Measurements from ENCODE around the gene ARHGAP28.

Gene ARHGAP28

DNA sequence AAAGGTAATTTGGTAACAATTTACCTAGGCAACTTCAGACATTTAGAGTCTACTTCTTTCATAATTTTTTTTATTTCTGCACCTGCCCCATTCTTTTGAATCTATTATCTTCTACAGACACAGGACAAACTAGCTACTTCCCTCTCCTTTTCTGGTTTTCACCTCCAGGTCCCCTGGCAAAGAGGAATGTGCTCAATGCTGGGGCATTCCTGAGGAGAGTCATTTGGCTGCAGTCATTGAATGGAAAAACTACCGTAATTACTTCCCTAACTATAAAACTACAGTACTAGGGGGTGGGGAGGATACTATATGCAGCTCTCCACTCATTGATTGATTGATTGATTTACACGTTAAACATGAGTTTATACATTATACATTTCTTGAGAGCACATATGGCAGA, 11.2 kb upstream of the ARHGAP28 start:
- H3K79me2 ChIP-seq (ENCODE audit: control insufficient read depth, insufficient read depth, low read length, unreplicated experiment) = no peaks in the 10 kb centered on the region
- no peak overlapping the region for H3K4me3 ChIP-seq (ENCODE audit: low read depth, low read length)
- peaks cover 20% of the 10 kb centered on the region for H3K4me1 ChIP-seq (ENCODE audit: control insufficient read depth, insufficient read depth, low read length, unreplicated experiment)
- no peak overlapping the region for H3K27ac ChIP-seq (ENCODE audit: low read depth, low read length)
- no peaks in the 10 kb centered on the region for H3K27me3 ChIP-seq (ENCODE audit: insufficient read depth, low read length)
- no peaks in the 10 kb centered on the region for H3K36me3 ChIP-seq (ENCODE audit: insufficient read depth, low read length)
- H2AFZ ChIP-seq (ENCODE audit: low read length, unreplicated experiment) = no peak overlapping the region

- Histone ChIP-seq H3K27me3 (ENCODE audit: insufficient read depth, low read length) (no peaks in the 10 kb centered on the region), H3K4me1 (ENCODE audit: control insufficient read depth, insufficient read depth, low read length, unreplicated experiment) (peaks cover 20% of the 10 kb centered on the region), H3K79me2 (ENCODE audit: control insufficient read depth, insufficient read depth, low read length, unreplicated experiment) (no peaks in the 10 kb centered on the region), H3K36me3 (ENCODE audit: insufficient read depth, low read length) (no peaks in the 10 kb centered on the region), H3K27ac (ENCODE audit: low read depth, low read length) (0 out of 2 replicates have a peak overlapping the region, but pooled peaks have one; percentile 18), H3K4me3 (ENCODE audit: low read depth, low read length) (peak overlapping the region; percentile 50; the same call in 1 of the 2 replicates), H2AFZ (ENCODE audit: low read length, unreplicated experiment) (peak overlapping the region; percentile 83)
These were observed 10.2 kb upstream of the ARHGAP28 start for GRCh38 chr18:6719098-6719846.

- Histone ChIP-seq H3K4me3 (ENCODE audit: low read depth, low read length) (no peak overlapping the region), H3K27me3 (ENCODE audit: insufficient read depth, low read length) (no peaks in the 10 kb centered on the region), H2AFZ (ENCODE audit: low read length, unreplicated experiment) (peak overlapping the region; percentile 35), H3K36me3 (ENCODE audit: insufficient read depth, low read length) (no peaks in the 10 kb centered on the region), H3K79me2 (ENCODE audit: control insufficient read depth, insufficient read depth, low read length, unreplicated experiment) (no peaks in the 10 kb centered on the region), H3K4me1 (ENCODE audit: control insufficient read depth, insufficient read depth, low read length, unreplicated experiment) (peaks cover 20% of the 10 kb centered on the region), H3K27ac (ENCODE audit: low read depth, low read length) (0 out of 2 replicates have a peak overlapping the region, but pooled peaks have one; percentile 18)
These were observed 9.4 kb upstream of the ARHGAP28 start for GRCh38 chr18:6719910-6720683.

DNA sequence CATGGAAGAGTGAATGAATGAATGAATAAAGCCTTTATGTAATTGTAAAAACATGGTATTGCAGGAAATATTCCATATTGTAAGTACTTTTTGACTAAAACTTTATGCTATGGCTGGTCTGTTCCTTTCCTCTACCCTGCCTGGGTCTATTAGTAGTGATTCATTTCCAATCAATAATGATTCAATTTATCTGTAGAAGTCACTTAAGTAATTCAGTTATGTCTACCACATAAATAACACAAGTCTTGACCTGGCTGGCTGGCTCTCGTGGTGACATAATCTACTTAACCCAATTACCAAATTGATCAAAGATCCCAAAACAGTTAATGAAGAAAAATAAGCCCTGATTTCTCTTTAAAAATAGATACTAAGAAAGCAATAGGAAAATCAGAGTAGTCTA, 7.8 kb upstream of the ARHGAP28 start:
- Histone ChIP-seq H3K79me2 (ENCODE audit: control insufficient read depth, insufficient read depth, low read length, unreplicated experiment) (no peaks in the 10 kb centered on the region), H3K4me1 (ENCODE audit: control insufficient read depth, insufficient read depth, low read length, unreplicated experiment) (peaks cover 20% of the 10 kb centered on the region), H3K27ac (ENCODE audit: low read depth, low read length) (no peak overlapping the region), H3K4me3 (ENCODE audit: low read depth, low read length) (no peak overlapping the region), H2AFZ (ENCODE audit: low read length, unreplicated experiment) (no peak overlapping the region), H3K36me3 (ENCODE audit: insufficient read depth, low read length) (no peaks in the 10 kb centered on the region), H3K27me3 (ENCODE audit: insufficient read depth, low read length) (no peaks in the 10 kb centered on the region)

DNA sequence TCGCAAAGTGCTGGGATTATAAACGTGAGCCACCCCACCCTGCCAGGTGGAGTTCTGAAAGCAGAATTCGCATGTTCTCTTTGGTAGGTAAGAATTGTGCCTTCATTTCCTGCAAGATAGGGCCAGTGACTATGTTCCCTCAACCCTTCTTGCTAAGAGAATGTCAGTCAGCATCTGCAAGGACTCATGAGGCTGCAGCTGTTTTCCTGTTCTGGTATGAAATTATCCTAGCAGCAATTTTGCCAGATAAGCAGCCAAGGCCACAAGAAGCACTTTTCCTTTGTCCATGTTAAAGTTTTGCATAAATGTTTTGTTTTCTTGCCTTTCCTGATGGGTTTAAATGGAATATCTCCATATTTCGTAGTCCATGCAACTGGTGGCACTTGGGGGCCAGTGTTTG, 6.8 kb upstream of the ARHGAP28 start:
- no peaks in the 10 kb centered on the region for H3K36me3 ChIP-seq (ENCODE audit: insufficient read depth, low read length)
- no peaks in the 10 kb centered on the region for H3K27me3 ChIP-seq (ENCODE audit: insufficient read depth, low read length)
- H2AFZ ChIP-seq (ENCODE audit: low read length, unreplicated experiment) = no peak overlapping the region

GRCh38 chr18:6724331-6724730, 5.2 kb upstream of the ARHGAP28 start:
- H3K4me1 ChIP-seq (ENCODE audit: control insufficient read depth, insufficient read depth, low read length, unreplicated experiment) = peaks cover 10% of the 10 kb centered on the region
- no peaks in the 10 kb centered on the region for H3K36me3 ChIP-seq (ENCODE audit: insufficient read depth, low read length)
- no peaks in the 10 kb centered on the region for H3K79me2 ChIP-seq (ENCODE audit: control insufficient read depth, insufficient read depth, low read length, unreplicated experiment)
- no peak overlapping the region for H3K27ac ChIP-seq (ENCODE audit: low read depth, low read length)
- no peaks in the 10 kb centered on the region for H3K27me3 ChIP-seq (ENCODE audit: insufficient read depth, low read length)
- no peak overlapping the region for H2AFZ ChIP-seq (ENCODE audit: low read length, unreplicated experiment)
- no peak overlapping the region for H3K4me3 ChIP-seq (ENCODE audit: low read depth, low read length)

More for the DNA sequence above, 6.8 kb upstream of the ARHGAP28 start:
- Histone ChIP-seq H3K79me2 (ENCODE audit: control insufficient read depth, insufficient read depth, low read length, unreplicated experiment) (no peaks in the 10 kb centered on the region), H3K27ac (ENCODE audit: low read depth, low read length) (no peak overlapping the region), H3K4me1 (ENCODE audit: control insufficient read depth, insufficient read depth, low read length, unreplicated experiment) (peaks cover 20% of the 10 kb centered on the region), H3K4me3 (ENCODE audit: low read depth, low read length) (no peak overlapping the region)

- H3K79me2 ChIP-seq (ENCODE audit: control insufficient read depth, insufficient read depth, low read length, unreplicated experiment) = no peaks in the 10 kb centered on the region
- no peaks in the 10 kb centered on the region for H3K36me3 ChIP-seq (ENCODE audit: insufficient read depth, low read length)
- no peak overlapping the region for H3K4me3 ChIP-seq (ENCODE audit: low read depth, low read length)
- peaks cover 16% of the 10 kb centered on the region for H3K4me1 ChIP-seq (ENCODE audit: control insufficient read depth, insufficient read depth, low read length, unreplicated experiment)
- H3K27ac ChIP-seq (ENCODE audit: low read depth, low read length) = no peak overlapping the region
- no peaks in the 10 kb centered on the region for H3K27me3 ChIP-seq (ENCODE audit: insufficient read depth, low read length)
- no peak overlapping the region for H2AFZ ChIP-seq (ENCODE audit: low read length, unreplicated experiment)
These were observed 1.2 kb upstream of the ARHGAP28 start for GRCh38 chr18:6728331-6728730.

- Histone ChIP-seq H3K79me2 (ENCODE audit: control insufficient read depth, insufficient read depth, low read length, unreplicated experiment) (no peaks in the 10 kb centered on the region), H3K4me1 (ENCODE audit: control insufficient read depth, insufficient read depth, low read length, unreplicated experiment) (peaks cover 16% of the 10 kb centered on the region), H3K36me3 (ENCODE audit: insufficient read depth, low read length) (no peaks in the 10 kb centered on the region), H2AFZ (ENCODE audit: low read length, unreplicated experiment) (peak overlapping the region; percentile 19), H3K4me3 (ENCODE audit: low read depth, low read length) (peak overlapping the region; percentile 92), H3K27ac (ENCODE audit: low read depth, low read length) (no peak overlapping the region), H3K27me3 (ENCODE audit: insufficient read depth, low read length) (no peaks in the 10 kb centered on the region)
These were observed 688 bp upstream of the ARHGAP28 start for GRCh38 chr18:6728809-6729246.

GRCh38 chr18:6730416-6731221, 1.1 kb downstream of the ARHGAP28 start:
- peaks cover 16% of the 10 kb centered on the region for H3K4me1 ChIP-seq (ENCODE audit: control insufficient read depth, insufficient read depth, low read length, unreplicated experiment)
- no peaks in the 10 kb centered on the region for H3K27me3 ChIP-seq (ENCODE audit: insufficient read depth, low read length)
- H2AFZ ChIP-seq (ENCODE audit: low read length, unreplicated experiment) = no peak overlapping the region
- peak overlapping the region; percentile 92 for H3K4me3 ChIP-seq (ENCODE audit: low read depth, low read length)
- H3K36me3 ChIP-seq (ENCODE audit: insufficient read depth, low read length) = no peaks in the 10 kb centered on the region
- no peaks in the 10 kb centered on the region for H3K79me2 ChIP-seq (ENCODE audit: control insufficient read depth, insufficient read depth, low read length, unreplicated experiment)
- H3K27ac ChIP-seq (ENCODE audit: low read depth, low read length) = no peak overlapping the region

DNA sequence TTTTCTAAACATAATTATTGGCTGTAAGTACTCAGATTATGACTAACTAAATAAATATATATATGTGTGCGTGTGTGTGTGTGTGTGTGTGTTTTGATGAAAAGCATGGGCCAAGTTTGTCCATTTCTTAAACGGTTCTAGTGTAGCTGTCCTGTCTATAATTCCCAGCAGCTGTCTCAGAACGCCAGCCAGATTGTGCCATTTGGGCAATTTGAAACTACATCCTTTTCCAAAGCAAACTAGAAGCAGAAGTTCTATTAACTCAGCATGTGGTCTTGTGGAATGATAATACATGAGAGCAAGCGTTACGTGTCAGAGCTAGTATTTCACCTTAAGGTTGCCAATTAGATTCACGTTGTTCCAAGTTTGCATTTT, 1.7 kb downstream of the ARHGAP28 start:
- H3K4me3 ChIP-seq (ENCODE audit: low read depth, low read length) = peak overlapping the region; percentile 92
- H2AFZ ChIP-seq (ENCODE audit: low read length, unreplicated experiment) = no peak overlapping the region
- no peaks in the 10 kb centered on the region for H3K36me3 ChIP-seq (ENCODE audit: insufficient read depth, low read length)
- no peak overlapping the region for H3K27ac ChIP-seq (ENCODE audit: low read depth, low read length)
- peaks cover 16% of the 10 kb centered on the region for H3K4me1 ChIP-seq (ENCODE audit: control insufficient read depth, insufficient read depth, low read length, unreplicated experiment)
- no peaks in the 10 kb centered on the region for H3K27me3 ChIP-seq (ENCODE audit: insufficient read depth, low read length)
- no peaks in the 10 kb centered on the region for H3K79me2 ChIP-seq (ENCODE audit: control insufficient read depth, insufficient read depth, low read length, unreplicated experiment)
